ACHN (cell line): ENCODE measurements around the gene IL22RA1.
A peak's percentile ranks its signal among the peaks of the same experiment; 100 is the strongest.

Experiments used
- DNase-seq: peaks from one replicate; pipeline ENCODE4 v3.0.0-alpha.2; 2015
- in situ Hi-C: cut with HindIII; loops from 2 replicates; pipeline ENCODE4 v1.10.0; 2017; ENCODE audit warnings: low sequenced_read_pairs, low pct_ligation_motif_present, low pct_unique_long_range_greater_than_20kb

IL22RA1 gene, protein sequence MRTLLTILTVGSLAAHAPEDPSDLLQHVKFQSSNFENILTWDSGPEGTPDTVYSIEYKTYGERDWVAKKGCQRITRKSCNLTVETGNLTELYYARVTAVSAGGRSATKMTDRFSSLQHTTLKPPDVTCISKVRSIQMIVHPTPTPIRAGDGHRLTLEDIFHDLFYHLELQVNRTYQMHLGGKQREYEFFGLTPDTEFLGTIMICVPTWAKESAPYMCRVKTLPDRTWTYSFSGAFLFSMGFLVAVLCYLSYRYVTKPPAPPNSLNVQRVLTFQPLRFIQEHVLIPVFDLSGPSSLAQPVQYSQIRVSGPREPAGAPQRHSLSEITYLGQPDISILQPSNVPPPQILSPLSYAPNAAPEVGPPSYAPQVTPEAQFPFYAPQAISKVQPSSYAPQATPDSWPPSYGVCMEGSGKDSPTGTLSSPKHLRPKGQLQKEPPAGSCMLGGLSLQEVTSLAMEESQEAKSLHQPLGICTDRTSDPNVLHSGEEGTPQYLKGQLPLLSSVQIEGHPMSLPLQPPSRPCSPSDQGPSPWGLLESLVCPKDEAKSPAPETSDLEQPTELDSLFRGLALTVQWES

GRCh38 chr1:24142546-24143534, at the start of gene IL22RA1:
IL22RA1 (minus strand) TSS chr1:24143140; CDS start chr1:24143082, 58 bp downstream.
- in situ Hi-C loops = no loop called here
- peak; percentile 35 for DNase-seq

DNA sequence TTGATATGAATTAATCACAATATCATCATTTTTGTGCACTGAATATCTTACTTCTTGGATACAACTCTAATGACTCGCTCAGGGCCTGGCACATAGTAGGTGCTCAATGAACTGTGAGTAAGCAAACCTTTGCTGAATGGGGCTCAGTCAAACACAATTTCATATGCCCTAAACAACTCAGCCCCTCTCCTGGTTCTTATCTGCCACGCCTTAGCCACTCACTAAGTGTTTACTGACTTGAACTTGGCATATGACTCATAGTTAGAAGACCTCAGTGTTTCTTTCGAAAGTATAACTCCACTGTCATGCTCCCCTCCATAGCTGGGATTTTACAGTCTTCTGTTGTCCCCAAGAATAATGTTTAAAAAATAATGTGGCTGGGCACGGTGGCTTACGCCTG, 48.9 kb upstream of the IL22RA1 start:
- in situ Hi-C loops = loop anchor here (10.0 kb wide), 1 partner anchor 443 kb away; no protein-coding TSS in a partner anchor
- peak; percentile 32 for DNase-seq

- DNase-seq = no peak
- in situ Hi-C loops = loop anchor here (10.0 kb wide), 1 partner anchor 444 kb away; no protein-coding TSS in a partner anchor
These were observed 48.1 kb upstream of the IL22RA1 start for GRCh38 chr1:24190983-24191461.

DNA sequence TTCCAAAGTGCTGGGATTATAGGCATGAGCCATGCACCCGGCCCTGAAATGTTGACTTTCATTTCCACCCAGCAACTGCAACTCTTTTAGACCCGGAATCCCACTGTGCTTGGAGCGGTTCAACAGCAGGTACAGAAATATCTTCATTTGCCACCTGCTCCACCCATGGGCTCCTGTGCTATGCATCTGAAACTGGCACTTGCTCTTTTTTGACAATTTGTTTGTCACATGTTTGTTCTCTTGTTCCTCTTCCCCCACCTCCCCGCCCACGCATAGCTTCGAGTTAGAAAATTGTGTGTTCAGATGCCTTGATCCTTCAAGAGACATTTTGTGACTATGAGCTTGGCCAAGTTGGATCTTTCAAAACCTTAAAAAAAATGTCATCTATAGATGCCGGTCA, 46.6 kb upstream of the IL22RA1 start:
- no peak for DNase-seq
- in situ Hi-C loops = no loop called here

DNA sequence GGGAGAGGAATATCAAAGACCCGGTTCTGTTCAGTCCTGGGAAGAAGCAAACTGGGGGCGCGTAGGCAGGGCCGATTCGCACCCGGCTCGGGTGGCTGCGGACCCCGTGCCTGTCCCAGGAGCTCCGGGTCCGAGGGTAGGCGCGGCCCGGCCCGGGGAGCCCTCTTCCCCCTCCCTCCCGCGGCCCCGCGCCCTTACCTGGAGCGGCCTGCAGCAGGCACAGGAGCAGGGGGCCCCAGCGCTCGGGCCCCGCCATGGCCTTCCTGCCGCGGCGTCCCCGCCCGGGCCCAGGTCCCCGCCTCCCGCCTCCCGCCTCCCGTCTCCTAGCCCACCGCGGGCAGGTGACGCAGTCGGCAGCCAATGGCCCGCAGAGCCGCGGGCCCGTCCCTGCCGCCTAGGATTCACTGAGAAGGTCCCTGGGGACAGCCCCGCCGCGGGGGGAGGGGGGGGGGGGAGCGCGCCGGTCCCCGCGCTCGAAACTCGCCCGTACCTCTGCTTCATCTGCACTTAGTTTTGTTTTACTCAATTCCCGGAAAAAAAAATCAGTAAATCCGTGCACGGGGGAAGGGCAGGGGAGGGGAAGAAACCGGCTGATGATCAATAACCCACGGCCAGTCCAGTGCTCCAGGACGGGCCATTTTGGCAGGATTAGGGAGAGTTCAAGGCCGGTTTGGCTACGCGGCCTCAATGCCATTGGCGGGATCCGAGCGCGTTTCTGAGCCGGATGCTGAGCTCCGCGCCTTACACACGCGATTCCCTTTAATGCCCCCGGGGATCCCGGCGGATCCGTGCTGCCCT, 44.3 kb upstream of the IL22RA1 start, which contains the start of gene IFNLR1:
Gene IFNLR1, minus strand, starts transcription at position 297 of the 798 bp plus-strand sequence. Its CDS starts 41 bp downstream, at position 256.
- DNase-seq = peak; percentile 66
- in situ Hi-C loops = no loop called here

DNA sequence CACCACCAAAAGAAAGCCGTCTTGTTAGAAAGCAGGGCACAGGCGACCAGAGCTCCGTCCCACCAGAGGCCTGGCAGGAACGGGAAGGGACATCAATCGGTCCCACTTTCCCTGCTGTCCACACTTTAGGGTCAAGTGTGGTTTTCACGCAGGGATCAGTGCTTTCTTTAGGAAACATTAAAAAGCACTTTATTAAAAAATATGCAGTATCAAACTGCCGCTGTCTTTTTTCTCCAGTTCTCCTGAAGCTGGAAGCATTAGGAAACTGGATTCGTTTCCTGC, 43.7 kb upstream of the IL22RA1 start:
- in situ Hi-C loops = no loop called here
- no peak for DNase-seq

- DNase-seq = no peak
- in situ Hi-C loops = no loop called here
These were observed 43.2 kb upstream of the IL22RA1 start for GRCh38 chr1:24186031-24186710.

DNA sequence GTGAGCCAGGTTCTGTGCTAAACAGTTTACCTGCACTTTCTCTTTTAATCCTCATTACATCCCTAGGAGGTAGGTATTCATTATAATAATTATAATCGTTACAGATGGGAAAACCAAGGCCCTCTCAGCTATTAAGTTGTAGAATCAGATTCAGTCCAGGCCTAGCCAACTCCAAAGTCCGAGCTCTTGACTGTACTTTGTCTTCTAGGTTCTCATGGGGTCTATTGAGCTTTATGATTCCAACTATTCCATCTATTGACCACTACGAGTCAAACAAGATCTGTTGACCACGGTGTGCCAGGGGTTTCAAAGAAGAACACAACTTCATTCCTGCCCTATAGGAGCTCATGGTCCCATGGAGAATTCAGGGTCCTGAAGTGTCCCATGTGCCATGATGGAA, 42.1 kb upstream of the IL22RA1 start:
- DNase-seq = no peak
- in situ Hi-C loops = no loop called here

DNA sequence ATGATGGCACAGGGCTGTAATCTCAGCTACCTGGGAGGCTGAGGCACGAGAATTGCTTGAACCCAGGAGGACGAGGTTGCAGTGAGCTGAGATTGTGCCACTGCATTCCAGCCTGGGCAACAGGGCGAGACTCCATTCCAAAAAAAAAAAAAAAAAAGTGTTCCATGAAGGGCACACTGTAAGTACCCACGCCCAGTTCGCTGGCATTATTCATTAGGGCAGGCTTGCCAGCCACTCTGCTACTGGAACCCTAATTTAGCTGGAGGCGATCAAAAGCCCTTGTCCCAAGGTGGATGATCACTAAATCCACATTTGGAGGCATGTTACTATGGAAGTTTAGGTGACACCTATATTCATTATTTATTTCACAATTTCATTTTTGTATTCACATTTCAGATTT, 39.1 kb upstream of the IL22RA1 start:
- DNase-seq = no peak
- in situ Hi-C loops = no loop called here

DNA sequence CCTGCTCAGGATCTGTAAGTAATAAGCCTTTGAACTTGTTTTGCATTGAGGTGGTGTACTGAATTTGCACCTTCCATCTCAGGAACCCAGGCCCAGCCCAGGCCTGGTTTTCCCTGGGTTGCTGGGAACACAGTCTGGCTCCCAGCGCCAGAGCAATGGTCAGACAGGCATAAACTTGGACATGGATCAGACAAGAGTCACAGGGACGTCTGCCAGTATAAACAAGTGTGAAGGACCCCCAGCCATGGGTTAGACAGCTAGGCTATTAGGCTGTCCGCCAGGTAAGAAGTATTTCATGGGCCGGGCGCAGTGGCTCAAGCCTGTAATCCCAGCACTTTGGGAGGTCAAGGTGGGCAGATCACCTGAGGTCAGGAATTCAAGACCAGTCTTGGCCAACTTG, 38.7 kb upstream of the IL22RA1 start:
- DNase-seq = no peak
- in situ Hi-C loops = no loop called here

DNA sequence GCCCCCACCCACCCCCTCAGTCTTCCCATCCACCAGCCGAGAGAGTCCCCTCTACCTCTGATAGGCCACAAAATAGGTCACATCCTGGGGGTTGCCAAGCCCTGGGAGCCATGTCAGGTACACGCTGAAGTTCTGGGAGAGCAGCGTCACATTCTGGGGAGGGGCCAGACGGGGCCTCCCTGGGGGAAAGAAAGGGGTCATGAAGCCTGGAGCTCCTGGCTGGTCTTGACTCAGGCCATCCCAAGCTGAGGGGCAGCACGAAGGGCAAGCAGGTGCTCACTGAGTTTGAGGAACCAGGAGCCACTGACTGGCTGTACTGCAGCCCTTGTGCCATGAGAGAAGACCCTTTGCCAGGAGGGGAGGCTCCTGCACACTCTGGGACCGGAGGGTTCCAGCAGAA, 37.7 kb upstream of the IL22RA1 start:
- in situ Hi-C loops = no loop called here

DNA sequence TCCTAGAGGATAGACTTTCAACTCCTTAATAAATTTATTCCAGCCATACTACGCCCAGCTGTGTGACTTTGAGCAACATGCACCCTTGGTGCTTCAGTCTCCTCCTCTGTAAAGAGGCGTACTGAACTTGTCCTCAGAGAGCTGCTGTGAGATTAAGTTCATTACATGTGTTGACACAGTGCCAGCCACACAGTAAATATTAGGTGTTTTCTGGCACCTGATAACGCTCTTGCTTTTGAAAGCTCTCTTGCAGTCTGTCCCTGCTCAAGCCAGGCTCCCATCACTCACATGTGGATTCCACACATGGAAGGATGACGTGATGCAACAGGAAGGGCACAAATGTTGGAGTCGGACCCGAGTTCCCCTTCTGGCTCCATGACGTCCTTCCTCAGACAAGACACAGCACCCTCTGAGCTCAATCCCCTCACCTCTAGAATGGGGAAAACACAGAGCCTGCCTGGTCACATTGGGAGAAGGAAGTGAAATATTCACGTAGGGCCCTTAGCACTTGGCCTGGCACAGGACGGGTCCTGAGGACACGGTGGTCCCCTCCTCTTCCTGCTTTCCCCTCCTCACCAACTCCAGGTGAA, 36.4 kb upstream of the IL22RA1 start:
- DNase-seq = no peak
- in situ Hi-C loops = no loop called here

More for the DNA sequence above, 37.7 kb upstream of the IL22RA1 start:
- no peak for DNase-seq

GRCh38 chr1:24178407-24178806, 35.5 kb upstream of the IL22RA1 start:
- in situ Hi-C loops = no loop called here
- no peak for DNase-seq

GRCh38 chr1:24177161-24177560, 34.2 kb upstream of the IL22RA1 start:
- in situ Hi-C loops = no loop called here
- DNase-seq = no peak

- in situ Hi-C loops = no loop called here
- no peak for DNase-seq
These were observed 32.3 kb upstream of the IL22RA1 start for GRCh38 chr1:24175033-24175755.

DNA sequence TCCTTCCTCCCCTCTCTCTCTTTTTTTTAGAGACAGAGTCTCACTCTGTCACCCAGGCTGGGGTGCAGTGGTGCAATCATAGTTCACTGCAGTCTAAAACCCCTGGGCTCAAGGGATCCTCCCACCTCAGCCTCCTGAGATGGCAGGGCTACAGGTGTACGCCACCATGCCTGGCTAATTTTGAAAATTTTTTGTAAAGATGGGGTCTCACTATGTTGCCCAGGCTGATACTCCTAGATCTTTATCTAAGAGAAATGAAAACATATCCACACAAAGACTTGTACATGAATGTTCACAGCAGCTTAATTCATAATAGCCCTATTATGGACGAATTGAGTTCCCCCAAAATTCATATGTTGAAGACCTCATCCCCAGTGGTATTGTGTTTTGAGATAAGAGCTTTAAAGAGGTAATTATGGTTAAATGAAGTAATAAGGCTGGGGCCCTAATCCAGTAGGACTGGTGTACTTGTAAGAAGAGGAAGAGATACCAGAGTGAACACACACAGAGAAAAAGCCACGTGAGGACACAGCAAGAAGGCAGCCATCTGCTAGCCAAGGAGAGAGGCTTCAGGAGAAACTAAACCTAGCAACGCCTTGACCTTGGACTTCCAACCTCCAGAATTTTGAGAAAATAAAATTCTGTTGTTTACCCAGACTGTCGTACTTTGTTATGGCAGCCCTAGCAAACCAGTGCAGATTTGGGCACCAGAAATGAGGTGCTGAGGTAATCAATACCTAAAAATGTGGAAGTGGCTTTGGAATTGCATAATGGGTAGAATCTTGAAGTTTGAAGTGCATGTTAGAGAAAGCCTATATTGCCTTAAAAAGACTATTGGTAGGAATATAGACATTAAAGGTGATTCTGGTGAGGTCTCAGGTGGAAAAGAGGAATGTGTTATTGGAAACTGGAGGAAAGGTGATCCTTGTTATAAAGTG, 31.0 kb upstream of the IL22RA1 start:
- no peak for DNase-seq
- in situ Hi-C loops = no loop called here
